DMS114 treated with DMSO at 0.1 percent for 48 hours (cell line): Measurements from ENCODE around the gene C17orf67.

Experiments used
- DNase-seq: peaks from one replicate; lab custom pipeline; 2025; ENCODE audit not compliant: unreplicated experiment; lab: John Stamatoyannopoulos, UW

C17orf67 gene, protein sequence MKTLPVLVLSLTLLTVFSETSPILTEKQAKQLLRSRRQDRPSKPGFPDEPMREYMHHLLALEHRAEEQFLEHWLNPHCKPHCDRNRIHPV

DNA sequence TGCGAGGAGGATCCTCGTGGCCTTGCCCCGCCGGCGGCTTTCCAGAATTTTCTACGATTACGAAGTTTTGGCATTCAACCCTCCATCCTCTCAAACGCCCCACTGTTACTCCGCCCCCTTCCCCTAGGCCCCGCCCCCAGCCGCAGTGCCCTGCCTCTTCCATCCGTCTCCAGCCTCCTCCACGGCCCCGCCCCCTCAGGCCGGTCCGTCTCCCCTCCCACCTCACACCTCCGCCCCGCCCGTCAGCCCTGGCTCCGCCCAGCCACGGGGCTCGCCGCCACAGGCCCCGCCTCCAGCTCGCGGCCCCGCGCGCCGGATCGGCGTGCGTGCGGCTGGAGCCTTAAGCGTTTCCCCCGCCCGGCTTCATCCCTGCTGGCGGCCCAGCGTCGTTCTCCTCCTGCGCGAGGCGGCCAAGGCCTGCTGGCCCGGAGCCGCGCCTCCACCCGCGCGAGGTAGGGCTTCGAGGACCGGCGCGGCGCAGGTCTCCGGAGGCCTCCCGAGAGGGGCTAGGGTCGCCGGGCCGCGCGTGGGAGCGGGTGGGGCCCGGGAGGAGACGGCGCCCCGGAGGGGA, at the start of gene C17orf67, which contains the start of gene DGKE:
Gene C17orf67, minus strand, starts transcription at position 112 of the 571 bp plus-strand sequence. CDS start 18,110 bp downstream, outside the sequence.
Gene DGKE, plus strand, starts transcription at position 343 of the 571 bp plus-strand sequence. CDS start 645 bp downstream, outside the sequence.
- DNase-seq = peak; percentile 88

DNA sequence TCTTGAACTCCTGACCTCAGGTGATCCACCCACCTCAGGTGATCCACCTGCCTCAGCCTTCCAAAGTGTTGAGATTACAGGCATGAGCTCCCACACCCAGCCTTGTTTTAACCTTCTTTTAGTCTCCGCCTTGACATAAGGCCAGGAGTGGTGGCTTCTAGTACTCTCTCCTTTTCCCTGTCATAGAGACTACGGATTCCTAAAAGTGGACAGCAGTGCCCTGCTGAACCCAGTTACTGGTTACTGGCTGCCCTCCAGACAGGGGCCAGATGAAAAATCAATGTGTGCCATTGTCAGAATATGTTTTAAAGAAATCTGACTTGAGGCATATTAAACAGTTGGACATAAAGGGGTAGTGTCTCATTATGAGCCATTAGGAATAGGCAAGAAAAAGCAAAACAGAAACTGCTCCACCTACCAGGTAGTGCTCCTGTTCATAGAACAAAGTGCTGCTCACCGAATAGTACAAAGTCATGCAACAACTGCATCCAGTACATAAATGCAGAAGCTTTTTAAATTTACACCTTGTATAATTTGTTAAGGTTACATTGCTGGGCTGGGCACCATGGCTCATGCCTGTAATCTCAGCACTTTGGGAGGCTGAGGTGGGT, 48.1 kb upstream of the C17orf67 start:
- DNase-seq = no peak

DNA sequence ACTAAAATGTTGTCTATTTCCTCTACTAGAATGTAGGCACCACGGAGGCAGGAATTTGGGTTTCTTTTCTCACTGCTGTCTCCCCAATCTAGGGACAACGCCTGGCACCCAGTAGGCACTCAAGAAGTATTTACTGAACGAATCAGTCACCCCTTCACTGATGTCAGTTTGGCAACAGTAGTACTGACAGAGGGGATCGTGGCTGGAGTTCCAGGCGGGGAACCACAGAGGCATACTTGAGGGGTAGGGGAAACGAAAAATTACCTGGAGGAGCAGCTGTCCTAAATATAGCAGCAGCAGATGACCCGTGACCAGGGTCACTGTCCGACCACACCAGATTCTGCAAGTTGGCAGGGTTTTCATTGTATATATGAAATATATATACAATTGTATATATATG, 46.9 kb upstream of the C17orf67 start:
- DNase-seq = no peak

DNA sequence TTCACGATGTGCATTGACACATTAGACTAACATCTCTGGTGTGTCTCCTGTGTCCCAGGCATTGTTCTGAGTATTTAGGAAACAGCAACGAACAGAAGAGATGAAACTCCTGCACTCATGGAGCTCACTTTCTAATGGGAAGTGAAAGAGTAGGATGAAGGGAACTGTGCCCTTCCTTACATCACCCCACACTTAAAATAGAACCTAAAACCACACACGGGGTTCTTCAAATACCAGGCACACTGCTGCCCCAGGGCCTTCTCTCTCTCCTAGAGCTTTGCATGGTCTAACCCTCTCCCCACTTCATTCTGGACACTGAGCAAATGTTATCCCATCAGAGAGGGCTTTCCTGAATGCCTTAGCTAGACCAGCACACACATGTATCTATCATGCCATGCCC, 46.4 kb upstream of the C17orf67 start:
- no peak for DNase-seq

DNA sequence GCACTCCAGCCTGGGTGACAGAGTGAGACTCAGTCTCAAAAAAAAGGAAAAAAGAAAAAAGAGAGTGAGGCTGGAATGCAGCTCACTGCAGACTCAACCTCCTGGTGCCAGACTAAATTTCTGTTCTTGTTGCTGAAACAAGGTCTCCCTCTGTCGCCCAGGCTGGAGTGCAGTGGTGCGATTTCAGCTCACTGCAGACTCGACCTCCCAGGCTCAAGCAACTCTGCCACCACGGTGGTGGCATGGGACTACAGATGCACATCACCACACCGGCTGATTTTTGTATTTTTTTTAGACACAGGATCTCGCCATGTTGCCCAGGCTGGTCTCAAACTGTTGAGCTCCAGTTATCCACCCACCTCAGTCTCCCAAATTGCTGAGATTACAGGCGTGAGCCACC, 45.6 kb upstream of the C17orf67 start:
- no peak for DNase-seq

DNA sequence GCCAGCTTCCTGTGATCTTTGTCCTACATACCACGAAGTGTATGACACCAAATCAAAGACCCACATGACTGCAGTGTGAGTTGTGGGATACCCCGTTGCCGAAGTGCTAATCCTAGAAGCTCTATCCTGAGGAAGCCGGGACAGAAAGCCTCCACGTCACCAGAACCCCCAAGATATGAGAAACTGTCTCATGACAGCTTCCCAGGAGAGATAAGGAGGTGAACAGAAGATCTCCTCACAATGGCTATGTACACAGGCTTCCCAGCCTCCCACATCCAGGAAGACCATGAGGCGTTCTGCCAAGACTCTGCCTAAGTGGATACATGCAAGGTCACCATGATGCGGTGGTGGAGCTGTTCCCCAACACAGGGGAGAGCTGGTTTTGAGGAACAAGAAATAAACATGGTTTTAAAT, 43.1 kb upstream of the C17orf67 start:
- DNase-seq = no peak

DNA sequence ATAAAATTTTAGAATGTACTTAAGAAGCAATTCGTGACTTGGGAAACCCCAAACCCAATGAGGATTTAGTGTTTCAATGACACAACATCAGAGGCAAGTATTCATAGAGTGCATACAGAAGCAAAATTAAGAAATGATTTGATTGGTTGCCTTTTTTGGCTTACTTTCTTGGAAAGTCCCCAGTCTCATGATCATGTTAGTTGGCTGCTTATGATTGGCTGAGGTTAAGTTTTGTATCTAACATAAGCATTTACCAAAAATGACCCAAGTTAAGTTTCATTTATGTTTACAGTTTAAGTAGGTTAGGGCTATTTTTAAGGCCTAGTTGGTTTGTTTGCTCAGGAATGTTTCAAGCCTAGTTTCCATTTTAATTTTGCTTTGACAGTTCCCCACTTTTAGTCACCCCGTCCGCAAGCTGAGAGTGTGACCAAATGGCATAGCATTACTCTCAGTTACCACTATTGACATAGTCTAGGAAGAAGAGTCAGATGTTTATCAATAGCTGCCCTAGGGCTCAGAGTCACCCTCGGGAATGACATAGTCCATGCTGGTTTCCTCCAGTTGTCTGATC, 36.4 kb upstream of the C17orf67 start:
- no peak for DNase-seq

DNA sequence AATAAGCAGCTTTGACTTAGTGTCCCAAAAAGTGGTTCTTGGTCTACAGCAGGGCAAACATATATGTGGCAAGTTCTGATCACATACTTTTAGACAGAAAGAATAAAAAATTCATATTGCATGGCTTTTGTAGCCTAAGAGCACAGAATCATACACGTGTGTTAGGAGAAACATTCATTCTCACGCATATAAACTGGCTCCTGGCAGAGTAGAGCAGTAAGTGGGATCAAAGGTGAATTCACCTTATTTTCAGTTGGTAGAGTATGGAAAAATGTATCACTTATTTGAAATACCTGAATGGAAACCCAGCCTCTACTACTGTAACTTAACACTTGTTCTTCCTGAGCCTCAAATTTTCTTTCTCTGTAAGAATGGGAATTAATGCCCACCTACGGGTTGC, 35.0 kb upstream of the C17orf67 start:
- no peak for DNase-seq

DNA sequence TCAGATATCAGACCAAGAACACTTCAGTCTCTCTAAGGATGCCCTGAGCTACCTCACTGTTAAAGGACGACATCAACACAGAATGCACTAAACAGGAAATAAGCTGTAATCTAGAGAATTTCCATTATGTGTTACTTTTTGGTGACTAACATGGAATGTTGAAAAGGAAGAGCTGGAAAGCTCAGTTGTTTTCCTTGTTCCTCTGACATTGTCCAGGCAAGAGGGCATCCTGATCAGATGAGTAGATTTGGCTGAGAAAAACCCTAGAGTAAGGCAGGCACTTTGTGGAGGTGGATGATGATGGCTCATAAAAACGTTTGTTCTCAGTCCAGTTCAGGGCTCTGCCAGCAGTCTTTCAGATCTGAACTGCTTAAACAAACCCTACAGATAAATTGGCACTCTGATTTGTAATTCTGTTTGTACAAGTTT, 34.2 kb upstream of the C17orf67 start:
- DNase-seq = no peak

DNA sequence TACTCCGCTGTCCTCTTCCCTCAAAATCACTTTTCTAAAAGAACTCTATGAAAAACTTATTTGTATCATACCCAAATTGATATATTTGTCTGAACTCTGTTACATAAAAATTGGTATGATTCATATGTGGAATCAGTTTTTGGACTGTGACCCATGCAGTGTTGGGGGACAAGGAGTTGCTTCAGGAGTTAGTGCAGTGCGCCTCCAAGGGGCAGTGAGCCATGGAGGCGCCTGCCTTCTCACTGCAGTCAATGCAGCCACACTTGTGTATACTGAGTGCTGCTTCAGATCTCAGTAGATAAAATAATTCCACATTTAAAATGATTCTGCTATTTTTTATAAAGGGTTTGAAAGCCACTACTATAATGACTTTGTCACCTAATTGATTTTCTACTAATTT, 32.8 kb upstream of the C17orf67 start:
- DNase-seq = no peak

DNA sequence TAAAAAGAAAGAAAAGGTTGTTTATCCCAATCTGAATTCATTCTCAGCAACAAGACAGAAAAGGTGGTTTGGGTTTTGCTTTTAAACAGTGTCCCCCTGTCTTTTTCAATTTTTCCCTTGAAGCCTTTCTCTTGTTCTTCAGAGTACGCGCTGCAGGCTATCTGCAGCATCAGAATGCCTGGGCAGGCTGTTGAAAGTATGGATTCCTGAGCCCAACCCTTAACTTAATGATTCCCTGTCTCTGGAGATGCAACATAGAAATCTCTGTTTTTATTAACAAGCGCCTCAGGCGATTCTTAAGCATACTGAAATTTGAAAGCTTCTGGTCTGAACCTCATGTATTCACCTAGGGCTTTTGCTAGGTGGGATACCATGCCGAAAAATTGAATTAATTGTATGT, 32.4 kb upstream of the C17orf67 start:
- DNase-seq = no peak

DNA sequence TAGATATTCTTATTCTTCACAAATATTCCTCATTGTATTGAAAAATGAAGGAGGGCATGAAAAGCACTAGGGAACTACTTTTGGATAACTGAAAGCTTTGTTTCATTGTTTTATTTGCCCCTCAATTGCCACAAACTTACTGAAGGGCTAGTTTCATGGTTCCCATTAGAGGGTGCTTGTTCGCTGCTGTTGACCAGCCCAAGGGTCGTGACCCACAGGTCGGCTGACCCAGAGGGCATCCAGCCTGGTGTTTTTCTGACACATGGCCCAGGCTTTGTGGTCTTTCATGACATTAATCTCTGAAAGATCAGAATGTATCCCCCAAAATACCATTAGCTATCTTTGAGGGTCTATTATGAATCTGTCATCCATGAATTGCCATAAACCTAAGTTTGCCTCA, 30.3 kb upstream of the C17orf67 start:
- DNase-seq = no peak

DNA sequence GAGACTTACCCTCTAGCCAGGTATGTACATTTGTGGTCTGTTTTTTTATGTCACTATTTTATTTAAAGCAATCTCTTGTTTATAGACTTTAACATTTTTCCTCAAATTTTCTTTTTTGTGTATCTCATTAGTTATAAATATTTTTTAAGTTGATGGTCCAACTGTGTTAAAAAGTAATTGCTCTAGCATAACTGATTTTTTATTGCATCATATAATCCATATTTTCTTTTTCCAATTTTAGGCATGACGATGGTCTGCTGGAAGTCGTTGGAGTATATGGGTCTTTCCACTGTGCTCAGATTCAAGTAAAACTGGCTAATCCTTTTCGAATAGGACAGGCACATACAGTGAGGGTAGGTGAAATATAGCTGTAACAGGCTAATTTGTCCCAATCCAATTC, 28.2 kb upstream of the C17orf67 start:
- DNase-seq = no peak

DNA sequence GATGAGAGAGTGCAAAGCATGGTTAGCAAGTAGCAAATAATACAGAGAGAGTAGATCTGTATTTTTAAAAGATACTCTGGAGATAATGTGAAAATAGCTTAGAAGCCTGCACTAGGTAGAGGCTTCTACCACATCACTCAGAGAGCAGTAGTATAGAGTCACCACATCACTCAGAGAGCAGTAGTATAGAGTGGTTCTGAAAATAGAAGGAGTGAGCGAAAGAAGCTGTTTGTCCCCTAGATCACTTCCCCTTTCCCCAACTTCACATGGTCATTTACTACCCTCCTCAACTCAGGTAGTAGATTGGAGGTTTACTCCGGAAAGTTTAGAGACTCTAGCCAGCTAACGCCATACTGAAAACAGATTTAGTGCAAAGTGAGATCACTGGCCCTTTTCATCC, 17.3 kb upstream of the C17orf67 start:
- no peak for DNase-seq

DNA sequence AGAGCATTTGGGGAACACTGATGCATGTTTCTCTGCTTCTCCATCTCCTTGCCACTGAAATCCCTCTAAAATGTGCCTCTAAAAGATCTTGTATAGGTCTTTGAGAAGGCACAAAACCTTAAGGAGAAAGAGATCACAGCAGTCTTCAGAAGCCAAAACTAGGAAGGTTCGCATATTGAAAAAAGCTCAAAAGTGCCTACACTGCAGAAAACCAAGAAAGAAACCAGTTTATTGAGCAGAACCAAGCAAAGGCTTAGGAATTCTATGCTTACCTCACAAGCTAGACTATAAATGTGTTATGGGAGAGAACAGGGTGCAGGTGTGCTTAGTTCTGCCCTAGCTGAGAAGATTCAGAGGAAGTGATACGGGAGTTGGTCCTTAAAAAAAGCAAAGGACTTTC, 16.9 kb upstream of the C17orf67 start:
- no peak for DNase-seq

DNA sequence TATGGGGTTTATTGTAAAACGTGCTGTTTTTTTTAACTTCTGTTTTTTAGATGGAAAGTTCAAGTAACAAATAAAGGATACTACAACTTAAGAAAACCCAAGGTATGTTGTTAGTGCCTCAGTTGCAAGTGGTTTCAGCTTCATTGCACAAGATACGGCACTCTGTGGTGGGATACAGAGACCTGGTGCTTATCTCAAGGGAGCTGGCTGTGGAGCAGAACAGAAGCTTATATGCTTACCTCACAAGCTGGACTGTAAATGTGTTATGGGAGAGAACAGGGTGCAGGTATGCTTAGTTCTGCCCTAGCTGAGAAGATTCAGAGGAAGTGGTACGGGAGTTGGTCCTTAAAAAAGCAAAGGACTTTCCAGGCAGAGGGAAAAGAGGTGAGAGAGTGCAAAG, 15.4 kb upstream of the C17orf67 start:
- no peak for DNase-seq

DNA sequence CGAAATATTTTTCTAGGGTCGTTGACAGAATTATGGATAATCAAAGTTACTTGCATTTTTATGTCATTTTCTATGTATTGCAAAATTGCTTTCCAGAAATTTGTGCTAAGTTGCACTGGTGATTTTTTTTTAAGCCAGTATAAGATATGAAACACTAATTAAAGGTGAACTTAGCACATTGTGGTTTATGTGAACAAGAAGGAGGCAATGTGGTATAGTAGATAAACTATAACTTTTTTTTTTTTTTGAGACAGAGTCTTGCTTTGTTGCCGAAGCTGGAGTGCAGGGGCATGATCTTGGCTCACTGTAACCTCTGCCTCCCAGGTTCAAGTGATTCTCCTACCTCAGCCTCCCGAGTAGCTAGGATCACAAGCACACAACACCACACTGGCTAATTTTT, 13.4 kb upstream of the C17orf67 start:
- DNase-seq = no peak

DNA sequence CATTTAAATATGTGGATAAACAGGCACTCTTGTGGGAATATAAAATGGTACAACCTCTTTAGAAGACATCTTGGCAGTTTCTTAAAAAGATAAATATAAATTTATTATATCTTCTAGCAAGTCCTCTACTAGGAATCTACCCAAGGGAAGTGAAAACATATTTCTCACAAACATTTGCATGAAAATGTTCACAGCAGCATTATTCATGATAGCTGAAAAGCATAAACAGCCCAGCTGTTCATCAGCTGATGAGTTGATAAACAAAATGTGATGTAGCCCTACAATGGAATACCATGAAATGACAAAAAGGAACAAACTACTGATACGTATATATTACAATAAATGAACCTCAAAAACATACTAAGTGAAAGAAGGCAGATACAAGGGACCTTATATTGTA, 12.2 kb upstream of the C17orf67 start:
- no peak for DNase-seq

DNA sequence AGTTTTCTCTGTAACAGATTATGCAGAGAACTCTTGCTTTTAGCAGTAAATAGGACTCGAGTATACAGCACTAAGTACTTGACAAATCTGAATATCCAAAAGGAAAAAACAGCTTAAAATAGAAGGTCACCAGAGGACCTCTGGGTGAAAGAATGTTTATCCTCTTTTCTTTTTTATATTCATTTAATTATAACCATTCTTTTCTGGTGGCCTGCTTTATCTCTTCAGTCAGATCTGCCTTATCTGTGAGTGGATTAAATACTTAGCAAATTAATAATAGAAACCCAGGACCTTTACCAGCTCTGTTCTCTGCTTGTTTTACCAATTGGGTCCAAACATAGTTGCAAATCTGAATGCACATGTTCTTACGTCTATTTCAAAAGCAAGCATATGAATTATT, 8.9 kb upstream of the C17orf67 start:
- no peak for DNase-seq

DNA sequence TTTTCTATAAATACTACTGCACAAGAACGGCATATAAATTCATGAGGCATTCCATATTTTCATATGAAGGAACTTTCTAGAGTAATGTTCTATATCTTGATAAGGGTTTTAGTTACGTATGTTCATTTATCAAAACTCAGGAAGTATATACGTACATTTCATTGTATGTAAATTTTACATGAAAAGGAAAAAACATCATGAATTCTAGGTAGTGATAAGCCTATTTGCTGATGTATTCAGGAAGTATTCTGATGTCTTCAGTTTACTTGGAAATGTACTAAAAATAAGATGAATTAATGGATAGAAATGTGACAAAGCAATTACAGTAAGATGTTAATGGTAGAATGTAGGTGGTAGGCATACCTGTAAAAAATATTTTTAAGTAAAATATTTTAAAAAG, 5.0 kb upstream of the C17orf67 start:
- no peak for DNase-seq

DNA sequence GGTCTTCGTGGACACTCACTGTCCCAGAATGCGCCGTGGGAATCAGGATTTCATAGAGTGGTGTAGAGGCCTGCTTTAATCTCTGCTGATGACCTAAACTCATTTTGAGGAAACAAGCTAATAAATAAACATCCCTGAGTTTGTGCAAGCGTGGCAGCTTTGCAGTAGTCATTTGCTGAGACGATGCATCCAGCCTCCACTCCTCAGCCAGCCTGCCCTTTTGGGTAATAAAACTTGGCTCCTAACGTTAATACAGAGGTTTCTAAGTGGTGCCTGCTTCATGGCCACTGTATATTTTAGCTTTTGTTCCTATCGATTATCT, 1.5 kb upstream of the C17orf67 start:
- no peak for DNase-seq

DNA sequence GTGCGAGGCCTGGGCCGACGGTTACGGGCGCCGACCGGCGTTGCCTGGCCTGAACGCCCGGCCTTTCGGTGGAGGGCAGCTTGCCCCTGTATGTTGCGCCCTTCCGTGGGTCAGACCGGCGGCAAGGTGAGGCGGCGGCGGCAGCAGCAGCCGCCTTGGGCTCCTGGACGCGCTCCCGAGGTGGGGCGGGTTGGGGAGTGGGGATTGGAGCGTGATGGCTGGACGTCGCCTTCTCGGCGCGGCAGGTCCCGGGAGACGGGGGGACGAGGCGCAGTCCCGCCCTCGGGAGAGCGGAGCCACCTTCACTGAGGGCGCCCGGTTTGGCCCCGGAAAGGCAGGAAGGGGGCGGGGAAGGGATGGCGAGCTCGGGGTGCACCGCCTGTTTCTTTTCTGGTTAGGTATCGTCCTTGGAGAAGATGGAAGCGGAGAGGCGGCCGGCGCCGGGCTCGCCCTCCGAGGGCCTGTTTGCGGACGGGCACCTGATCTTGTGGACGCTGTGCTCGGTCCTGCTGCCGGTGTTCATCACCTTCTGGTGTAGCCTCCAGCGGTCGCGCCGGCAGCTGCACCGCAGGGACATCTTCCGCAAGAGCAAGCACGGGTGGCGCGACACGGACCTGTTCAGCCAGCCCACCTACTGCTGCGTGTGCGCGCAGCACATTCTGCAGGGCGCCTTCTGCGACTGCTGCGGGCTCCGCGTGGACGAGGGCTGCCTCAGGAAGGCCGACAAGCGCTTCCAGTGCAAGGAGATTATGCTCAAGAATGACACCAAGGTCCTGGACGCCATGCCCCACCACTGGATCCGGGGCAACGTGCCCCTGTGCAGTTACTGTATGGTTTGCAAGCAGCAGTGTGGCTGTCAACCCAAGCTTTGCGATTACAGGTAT, 902 bp upstream of the C17orf67 start:
- no peak for DNase-seq
